H54 (cell line): ENCODE measurements around the gene ISCA2.

Source experiments
- DNase-seq: peaks from one replicate; pipeline ENCODE4 v3.0.0; 2011; ENCODE audit warnings: low spot score, mixed read lengths; ENCODE audit not compliant: insufficient read length
- FAIRE-seq: peaks from 3 replicates; lab custom pipeline; 2011; peaks lifted over from hg19 to GRCh38; lab: Jason Lieb, UNC
- POLR2A ChIP-seq: IDR thresholded peaks from 2 replicates; pipeline ENCODE4 v1.6.1; 2011; ENCODE audit warnings: low read depth, mild to moderate bottlenecking, low read length

ISCA2 gene

GRCh38 chr14:74538411-74539391 lies 45.1 kb downstream of the ISCA2 start:
- TF ChIP-seq POLR2A = no peak
- DNase-seq = no peak

GRCh38 chr14:74539503-74539902 lies 45.9 kb downstream of the ISCA2 start:
- no peak for FAIRE-seq

More at GRCh38 chr14:74538411-74539391, 45.1 kb downstream of the ISCA2 start:
- FAIRE-seq = no peak

GRCh38 chr14:74541225-74541624 lies 47.7 kb downstream of the ISCA2 start:
- FAIRE-seq (no peak), DNase-seq (no peak)
- TF ChIP-seq POLR2A = no peak

More at GRCh38 chr14:74539503-74539902, 45.9 kb downstream of the ISCA2 start:
- DNase-seq = no peak
- no peak for TF ChIP-seq POLR2A

GRCh38 chr14:74542056-74542685 lies 48.6 kb downstream of the ISCA2 start:
- no peak for FAIRE-seq
- no peak for DNase-seq

GRCh38 chr14:74543771-74544438 lies 50.3 kb downstream of the ISCA2 start:
- DNase-seq (no peak), FAIRE-seq (no peak)
- no peak for TF ChIP-seq POLR2A

More at GRCh38 chr14:74542056-74542685, 48.6 kb downstream of the ISCA2 start:
- no peak for TF ChIP-seq POLR2A

- no peak for TF ChIP-seq POLR2A
- DNase-seq = no peak
- no peak for FAIRE-seq
Measured at GRCh38 chr14:74545386-74545785, 51.8 kb downstream of the ISCA2 start.

GRCh38 chr14:74546416-74546815 lies 52.9 kb downstream of the ISCA2 start:
- DNase-seq (no peak), FAIRE-seq (no peak)
- TF ChIP-seq POLR2A = no peak
